AG04450 (cell line): ENCODE results near the gene WDR76. TPM values are rescaled to one million over a fixed set of nuclear protein-coding genes. Genes with fewer than 3 reads are reported as not detected.

Experiments
- CTCF ChIA-PET: fragments of 300-600, 350-600 bp; formaldehyde crosslinking; extraction: SDS; loops from one replicate; lab custom pipeline; 2022; ENCODE audit warnings: antibody characterized with exemption, inconsistent platforms; lab: Charles Lee
- POLR2A ChIA-PET: fragments of 350-600 bp; formaldehyde crosslinking; extraction: SDS; loops from one replicate; lab custom pipeline; 2021; ENCODE audit warnings: antibody characterized with exemption, inconsistent platforms; lab: Yijun Ruan, JAX
- DNase-seq: peaks from one replicate; pipeline ENCODE4 v3.0.0-alpha.2; 2011; ENCODE audit warnings: low read depth, low spot score
- H3K27ac ChIP-seq: one replicate; pipeline ENCODE4 v1.5.1; 2012; ENCODE audit warnings: low read depth, low read length, control low read depth
- H3K27me3 ChIP-seq: one replicate; pipeline ENCODE4 v1.6.0; 2012; ENCODE audit warnings: low read length; ENCODE audit not compliant: control insufficient read depth, insufficient read depth
- H3K4me3 ChIP-seq: 2 replicates; pipeline ENCODE4 v1.5.1; 2011; ENCODE audit warnings: mild to moderate bottlenecking, low read depth, low read length, control low read depth
- H3K9me3 ChIP-seq: 2 replicates; pipeline ENCODE4 v1.5.1; 2012; ENCODE audit warnings: low read length; ENCODE audit not compliant: control insufficient read depth, insufficient read depth
- polyA plus RNA-seq: library from polyadenylated mRNA; depleted of rRNA; stranded (reverse); fragments of >200 nt; gene quantifications from 2 replicates; pipeline ENCODE4 v1.2.3, GENCODE V29; 2011
- TF ChIP-seq, protein P1 (sequence below): IDR thresholded peaks from 2 replicates; pipeline ENCODE4 v1.5.1; 2011; ENCODE audit warnings: low read depth, low read length, control low read depth, inconsistent platforms

The WDR76 gene
- polyA plus RNA-seq, 1 experiment, result 6.7 TPM

DNA sequence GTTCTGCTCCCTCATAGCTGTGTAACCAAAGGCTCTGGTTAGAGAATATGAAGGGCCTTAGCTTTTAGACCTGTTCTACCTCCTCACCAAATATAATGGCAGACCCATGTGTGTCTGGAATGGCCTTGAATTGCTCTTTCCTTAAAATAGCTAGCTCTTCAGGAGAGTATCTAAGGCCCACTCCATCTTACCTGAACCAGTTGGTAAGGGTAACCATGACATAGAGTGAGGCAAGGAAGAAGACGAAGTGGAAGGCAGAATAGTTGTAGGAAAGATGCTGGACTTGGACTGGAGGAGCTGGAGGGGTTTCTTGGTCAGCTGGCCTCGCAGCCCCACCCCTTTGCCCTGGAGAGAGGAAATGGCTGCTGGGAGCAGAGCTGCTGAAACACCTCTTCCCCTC lies 31.6 kb upstream of the WDR76 start:
- ChIA-PET POLR2A (interaction anchor here (2.3 kb wide), 1 partner anchor 26 kb away, joined by 7 read pairs; no protein-coding TSS in a partner anchor), CTCF (interaction anchor here (0.5 to 0.6 kb wide), 2 partner anchors 18 to 27 kb away, joined by 3 to 6 read pairs; partner anchors contain the start of gene ELL3)
- Histone ChIP-seq H3K27ac (no peak overlapping the region), H3K27me3 (no peaks in the 10 kb centered on the region), H3K4me3 (no peak overlapping the region), H3K9me3 (peaks cover 3% of the 10 kb centered on the region; the same call in 1 of the 2 replicates)
- TF ChIP-seq, protein P1, sequence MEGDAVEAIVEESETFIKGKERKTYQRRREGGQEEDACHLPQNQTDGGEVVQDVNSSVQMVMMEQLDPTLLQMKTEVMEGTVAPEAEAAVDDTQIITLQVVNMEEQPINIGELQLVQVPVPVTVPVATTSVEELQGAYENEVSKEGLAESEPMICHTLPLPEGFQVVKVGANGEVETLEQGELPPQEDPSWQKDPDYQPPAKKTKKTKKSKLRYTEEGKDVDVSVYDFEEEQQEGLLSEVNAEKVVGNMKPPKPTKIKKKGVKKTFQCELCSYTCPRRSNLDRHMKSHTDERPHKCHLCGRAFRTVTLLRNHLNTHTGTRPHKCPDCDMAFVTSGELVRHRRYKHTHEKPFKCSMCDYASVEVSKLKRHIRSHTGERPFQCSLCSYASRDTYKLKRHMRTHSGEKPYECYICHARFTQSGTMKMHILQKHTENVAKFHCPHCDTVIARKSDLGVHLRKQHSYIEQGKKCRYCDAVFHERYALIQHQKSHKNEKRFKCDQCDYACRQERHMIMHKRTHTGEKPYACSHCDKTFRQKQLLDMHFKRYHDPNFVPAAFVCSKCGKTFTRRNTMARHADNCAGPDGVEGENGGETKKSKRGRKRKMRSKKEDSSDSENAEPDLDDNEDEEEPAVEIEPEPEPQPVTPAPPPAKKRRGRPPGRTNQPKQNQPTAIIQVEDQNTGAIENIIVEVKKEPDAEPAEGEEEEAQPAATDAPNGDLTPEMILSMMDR, result no peak
- DNase-seq, result no peak

DNA sequence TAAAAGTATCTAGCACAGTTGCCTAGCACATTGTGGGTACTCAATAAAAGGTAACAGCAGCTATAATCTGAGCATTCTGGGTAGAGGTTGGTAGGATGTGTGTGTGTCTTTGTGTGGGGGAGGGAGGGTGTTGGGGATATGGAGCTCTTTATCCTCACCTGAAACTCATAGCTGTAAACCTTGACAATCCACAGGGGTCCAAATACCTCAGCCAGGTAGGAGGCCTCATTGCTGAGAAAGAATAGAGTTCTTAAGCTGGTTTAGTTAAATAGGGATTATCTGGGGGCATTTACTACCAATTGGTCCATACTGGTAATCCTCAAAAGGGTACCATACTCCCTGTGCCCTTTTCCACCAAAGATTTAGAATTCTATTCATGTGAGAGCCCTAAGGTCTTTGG lies 30.8 kb upstream of the WDR76 start:
- H3K27ac ChIP-seq, result no peak overlapping the region
- TF ChIP-seq, protein P1, result no peak
- no peak overlapping the region for H3K4me3 ChIP-seq
- H3K27me3 ChIP-seq, result no peaks in the 10 kb centered on the region
- CTCF ChIA-PET, result interaction anchor here (0.5 to 0.6 kb wide), 2 partner anchors 19 to 26 kb away, joined by 3 to 6 read pairs; partner anchors contain the start of gene ELL3
- POLR2A ChIA-PET, result interaction anchor here (0.7 to 2.3 kb wide), 2 partner anchors 24 to 26 kb away, joined by 3 to 7 read pairs; no protein-coding TSS in a partner anchor
- H3K9me3 ChIP-seq, result peaks cover 3% of the 10 kb centered on the region; the same call in 1 of the 2 replicates
- no peak for DNase-seq

DNA sequence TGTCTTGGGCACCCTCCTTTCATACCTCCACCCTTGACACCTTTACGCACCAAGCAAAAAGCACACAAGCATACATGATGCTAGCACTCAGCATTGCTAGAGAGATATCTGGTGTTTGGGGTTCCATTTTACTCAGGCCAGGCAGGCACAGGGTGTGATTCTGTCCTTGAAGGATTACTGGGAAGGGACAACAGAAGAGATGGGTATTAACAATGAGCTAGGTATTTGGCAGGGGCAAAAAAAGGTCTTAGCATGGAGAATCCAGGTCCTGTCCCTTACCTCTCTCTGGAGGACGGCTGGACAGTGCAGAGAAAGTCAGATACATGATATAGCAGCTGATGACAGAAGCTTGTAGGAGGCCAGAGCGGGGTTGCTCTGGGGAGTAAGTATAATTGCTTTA lies 30.2 kb upstream of the WDR76 start:
- TF ChIP-seq, protein P1, result no peak
- H3K9me3 ChIP-seq, result peaks cover 3% of the 10 kb centered on the region; the same call in 1 of the 2 replicates
- POLR2A ChIA-PET, result interaction anchor here (1.5 to 1.8 kb wide), 2 partner anchors 25 to 27 kb away, joined by 5 to 7 read pairs; no protein-coding TSS in a partner anchor
- no peak for DNase-seq
- peak overlapping the region; percentile 52 for H3K27ac ChIP-seq
- H3K27me3 ChIP-seq, result no peaks in the 10 kb centered on the region
- CTCF ChIA-PET, result no interaction called here
- no peak overlapping the region for H3K4me3 ChIP-seq

DNA sequence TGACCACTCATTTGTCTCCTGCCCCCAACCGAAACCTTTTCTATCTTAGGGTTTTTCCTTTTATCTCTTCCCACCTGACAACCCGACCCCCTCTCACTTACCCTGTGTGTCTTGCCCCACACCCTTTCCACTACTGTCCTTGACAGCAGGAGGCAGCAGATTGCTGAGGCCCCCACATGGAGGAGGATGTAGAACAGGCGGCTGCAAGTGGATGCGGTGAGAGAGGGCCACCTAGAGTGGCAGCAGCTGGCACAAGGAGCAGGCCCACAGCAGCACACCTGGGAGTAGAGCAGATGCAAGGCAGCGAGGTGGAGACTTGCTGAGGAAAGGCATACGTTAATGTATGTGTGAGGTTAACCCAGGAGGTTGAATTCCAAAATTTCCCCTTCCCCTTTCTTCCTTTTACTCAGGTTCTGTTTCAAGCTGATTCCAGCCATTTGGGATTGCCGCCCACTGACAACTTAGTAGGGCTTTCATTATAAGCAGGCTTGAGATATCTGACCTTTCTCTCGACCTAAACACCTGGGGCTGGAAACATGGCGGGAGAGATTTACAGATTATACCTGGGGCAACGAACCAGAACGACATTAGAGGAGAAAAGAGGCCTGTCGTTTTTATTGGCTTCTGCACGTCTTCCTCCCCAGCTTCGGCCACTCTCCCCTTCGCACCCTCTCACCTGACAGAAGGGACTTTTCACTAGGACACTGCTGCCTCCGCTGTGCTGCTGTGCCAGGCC lies 27.4 kb upstream of the WDR76 start:
- peak overlapping the region; percentile 57 for H3K27ac ChIP-seq
- TF ChIP-seq, protein P1, result no peak
- ChIA-PET CTCF (no interaction called here), POLR2A (interaction anchor here (2.0 kb wide), 1 partner anchor 22 kb away, joined by 18 read pairs; no protein-coding TSS in a partner anchor)
- H3K9me3 ChIP-seq, result peaks cover 3% of the 10 kb centered on the region; the same call in 1 of the 2 replicates
- no peaks in the 10 kb centered on the region for H3K27me3 ChIP-seq
- DNase-seq, result no peak
- no peak overlapping the region for H3K4me3 ChIP-seq

DNA sequence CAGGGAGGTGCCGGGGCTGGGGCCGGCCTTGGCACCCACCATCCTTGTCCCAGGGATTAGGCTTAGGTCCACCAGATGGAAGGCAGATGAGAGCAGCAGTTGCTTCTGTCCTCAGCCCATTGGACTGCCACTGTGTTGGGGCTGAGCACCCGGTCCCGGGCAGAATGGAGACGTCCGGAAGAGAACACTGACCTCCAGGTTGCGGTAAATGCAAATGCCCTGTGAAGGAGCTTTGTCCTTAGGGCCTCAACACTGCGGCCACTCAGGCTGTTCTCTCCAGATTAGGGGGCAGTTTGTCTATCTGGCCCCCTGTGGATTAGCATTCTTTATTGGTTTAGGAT lies 26.9 kb upstream of the WDR76 start, which contains the start of gene SERINC4:
Gene SERINC4, minus strand, starts transcription at position 276 of the 341 bp plus-strand sequence. Its CDS starts 234 bp downstream, at position 42.
- Histone ChIP-seq H3K4me3 (peak within 1 kb of the TSS; percentile 97), H3K27me3 (no peaks in the 10 kb centered on the region), H3K9me3 (peaks cover 3% of the 10 kb centered on the region; the same call in 1 of the 2 replicates), H3K27ac (peak within 1 kb of the TSS; percentile 57)
- ChIA-PET CTCF (no interaction called here), POLR2A (interaction anchor here (0.7 to 2.0 kb wide), 6 partner anchors 10 to 737 kb away, joined by 3 to 18 read pairs (median 7); partner anchors contain the start of genes EIF3J, ELL3 and MFAP1)
- DNase-seq, result no peak
- TF ChIP-seq, protein P1, result no peak
